HG02943 (cell line): ENCODE data around the gene NBPF1.
"Not testable (repeated sequence)": the region's sequence is repeated elsewhere in the genome, so short reads cannot be mapped to it uniquely, and the experiment has no call there.

ENCODE experiments used
- ATAC-seq: cut with Tn5 transposase; IDR thresholded peaks from one replicate; pipeline ENCODE4 v1.9.1; 2021; ENCODE audit warnings: mild to moderate bottlenecking, low read depth, moderate library complexity; ENCODE audit not compliant: unreplicated experiment

NBPF1 gene

DNA sequence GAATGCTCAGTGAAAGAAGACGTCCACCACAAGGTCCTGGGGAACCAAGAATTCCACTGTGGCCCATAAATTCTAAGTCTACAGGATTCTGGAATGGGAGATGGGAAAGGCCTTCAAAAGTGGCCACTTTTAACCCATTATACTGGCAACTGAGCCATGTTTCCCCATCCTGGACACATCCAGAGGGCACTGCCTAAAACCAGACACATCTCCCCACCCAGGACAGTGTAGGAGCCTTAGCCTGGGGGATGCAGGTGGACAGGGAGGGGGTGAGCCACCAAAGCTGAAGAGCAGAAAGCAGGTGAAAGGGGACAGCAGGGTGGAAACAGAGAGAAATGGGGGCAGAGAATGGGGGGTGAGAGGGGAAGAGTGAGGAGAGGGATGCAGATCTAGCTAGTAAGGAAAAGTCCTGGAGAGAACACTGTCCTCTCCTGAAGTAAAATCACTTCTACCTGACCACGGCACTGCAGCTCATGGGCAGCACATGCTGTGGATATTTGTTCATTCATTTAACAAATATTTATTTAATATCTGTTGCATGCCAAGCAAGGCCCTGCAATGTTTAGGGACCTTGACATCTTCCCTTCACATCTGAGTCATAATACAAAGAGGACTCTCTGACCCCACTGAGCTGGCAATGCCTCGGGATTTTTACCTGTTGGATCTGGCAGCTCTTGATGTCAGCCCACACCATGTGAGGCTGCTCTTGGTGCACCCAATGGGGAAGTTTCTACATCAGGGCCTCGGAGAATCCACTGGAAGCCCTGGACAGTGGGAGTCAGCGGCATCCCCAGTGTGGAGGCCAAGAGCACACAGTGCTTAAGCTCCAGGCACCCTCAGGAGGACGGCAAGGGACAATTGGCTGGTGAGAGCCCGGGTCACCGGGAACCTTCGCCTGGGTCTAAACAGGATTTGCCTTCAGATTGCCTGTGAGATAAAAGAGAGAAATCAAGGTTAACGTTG, 5.2 kb downstream of the NBPF1 start:
- not testable (repeated sequence) for ATAC-seq

GRCh38 chr1:16607433-16607851, 5.9 kb downstream of the NBPF1 start:
- no peak for ATAC-seq

DNA sequence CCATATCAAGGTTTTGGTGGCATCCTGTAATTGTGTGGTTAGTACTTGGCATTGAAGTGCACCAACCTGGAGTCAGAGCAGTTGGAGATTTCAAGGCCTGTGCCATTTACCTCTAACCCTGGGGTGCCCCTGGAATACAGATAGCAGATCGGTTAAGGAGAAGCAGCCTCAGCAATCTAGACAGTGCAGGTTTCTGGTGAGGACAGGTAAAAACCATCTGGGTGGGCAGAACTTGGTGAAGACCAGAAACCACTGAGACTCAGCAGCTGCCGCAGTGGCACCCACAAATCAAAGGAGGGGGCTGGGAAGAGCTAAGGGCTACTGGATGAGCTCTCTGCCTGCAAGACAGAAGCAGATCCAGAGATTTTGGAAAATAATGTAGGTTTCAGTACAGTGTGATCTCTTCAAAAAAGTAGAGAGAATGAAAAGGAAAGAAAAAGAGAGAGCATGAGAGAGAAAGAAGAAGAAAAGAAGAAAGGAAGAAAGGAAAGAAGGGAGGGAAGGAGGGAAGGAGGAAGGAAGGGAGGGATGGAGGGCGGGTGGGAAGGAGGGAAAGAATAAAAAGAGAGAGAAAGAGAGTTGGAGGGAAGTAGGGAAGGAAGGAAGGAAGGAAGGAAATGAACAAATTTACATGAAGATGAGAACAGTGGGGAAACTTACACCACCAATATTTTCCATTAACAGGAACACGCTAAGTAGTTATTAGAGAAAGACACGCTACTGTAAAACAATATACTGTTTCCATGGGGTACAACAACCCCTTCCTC, 6.5 kb downstream of the NBPF1 start:
- not testable (repeated sequence) for ATAC-seq

DNA sequence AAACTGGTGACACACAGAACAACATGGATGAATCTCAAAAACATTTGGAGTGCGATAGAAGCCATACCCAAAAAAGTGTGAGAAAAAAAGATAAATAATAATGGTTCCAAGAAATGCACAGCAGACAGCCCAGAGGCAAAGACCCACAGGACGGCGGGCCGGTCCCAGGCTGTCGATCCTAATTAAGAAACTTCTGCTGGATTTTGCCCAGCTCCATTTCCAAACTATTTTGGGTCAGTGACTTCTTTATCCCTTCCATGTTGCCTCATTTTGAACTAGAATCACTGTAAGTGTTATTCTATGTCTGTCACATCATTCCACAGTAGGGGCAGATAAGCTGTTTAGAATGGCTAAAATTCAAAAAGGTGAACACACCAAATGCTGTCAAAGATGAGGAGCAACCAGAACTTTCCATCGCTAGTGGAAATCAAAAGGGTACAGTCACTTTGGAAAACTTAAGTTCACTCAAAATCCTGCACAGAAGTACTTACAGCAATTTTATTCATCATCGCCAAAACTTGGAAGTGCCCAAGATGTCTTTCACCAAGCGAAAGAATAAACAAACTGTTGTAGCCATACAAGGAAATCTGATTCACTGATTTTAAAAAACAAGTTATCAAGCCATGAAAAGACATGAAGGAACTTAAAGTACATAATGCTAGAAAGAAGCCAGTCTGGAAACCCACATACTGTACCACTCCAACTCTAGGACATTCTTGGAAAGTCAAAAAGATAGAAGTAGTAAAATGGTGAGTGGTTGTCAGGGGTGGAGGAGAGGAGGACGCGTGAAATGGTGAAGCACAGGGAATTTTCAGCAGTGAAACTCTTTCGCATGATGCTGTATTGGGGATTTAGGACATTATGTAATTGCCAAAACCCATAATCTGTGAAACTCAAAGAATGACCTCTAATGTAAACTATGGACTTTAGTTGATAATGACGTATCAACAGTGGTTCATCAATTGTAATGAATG, 7.5 kb downstream of the NBPF1 start:
- no peak for ATAC-seq

DNA sequence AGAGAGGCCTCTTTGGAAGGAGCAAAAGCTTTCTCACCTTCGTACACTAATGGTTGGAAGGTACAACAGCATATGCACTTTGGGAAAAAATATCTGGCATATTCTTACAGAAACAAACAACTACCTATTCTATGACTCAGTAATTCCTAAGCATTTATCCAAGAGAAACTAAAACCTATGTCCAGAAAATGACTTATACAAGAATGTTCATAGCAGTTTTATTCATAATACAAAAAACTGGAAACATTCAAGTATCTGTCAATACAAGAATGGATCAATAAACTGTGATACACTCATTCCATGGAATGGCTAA, 8.2 kb downstream of the NBPF1 start:
- ATAC-seq = no peak

GRCh38 chr1:16604514-16605212, 8.7 kb downstream of the NBPF1 start:
- ATAC-seq = not testable (repeated sequence)

DNA sequence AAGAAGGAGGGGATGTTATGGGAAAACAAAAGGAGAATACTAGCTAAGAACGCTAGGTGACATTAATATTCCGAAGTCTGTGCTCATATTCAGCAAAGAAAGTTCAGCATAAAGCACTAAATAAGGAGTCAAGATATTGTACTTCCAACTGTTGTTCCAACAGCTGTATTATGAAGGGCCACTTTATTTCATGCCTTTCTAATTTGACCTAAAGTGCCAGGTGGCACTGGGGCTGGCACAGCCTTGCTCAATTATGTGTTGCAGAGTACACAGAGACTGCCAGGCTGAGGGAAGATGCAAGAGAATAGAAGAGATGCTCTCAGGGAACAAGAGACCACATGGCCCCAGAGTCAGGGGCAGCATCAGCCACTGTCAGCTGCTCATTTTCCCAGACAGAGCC, 9.7 kb downstream of the NBPF1 start:
- not testable (repeated sequence) for ATAC-seq

GRCh38 chr1:16602336-16603011, 10.9 kb downstream of the NBPF1 start:
- ATAC-seq = not testable (repeated sequence)

GRCh38 chr1:16600855-16601786, 12.2 kb downstream of the NBPF1 start:
- not testable (repeated sequence) for ATAC-seq

DNA sequence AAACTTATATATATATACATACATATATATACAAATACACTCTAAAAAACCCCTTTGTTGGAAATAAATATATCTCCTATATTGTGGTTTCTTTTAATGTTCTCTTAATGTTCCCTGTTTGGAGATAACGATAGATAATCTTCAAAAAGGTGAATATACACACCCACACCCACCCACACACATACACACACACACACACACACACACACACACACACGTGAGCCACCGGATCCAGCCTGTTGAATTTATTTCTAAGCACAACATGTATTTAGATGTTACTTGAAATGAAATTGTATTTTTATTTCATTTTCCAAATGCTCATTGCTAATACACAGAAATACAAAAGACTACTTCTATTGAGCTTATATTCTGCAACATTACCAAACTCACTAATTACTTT, 14.0 kb downstream of the NBPF1 start:
- ATAC-seq = not testable (repeated sequence)

GRCh38 chr1:16595216-16595615, 18.1 kb downstream of the NBPF1 start:
- not testable (repeated sequence) for ATAC-seq

- ATAC-seq = not testable (repeated sequence)
These were observed 21.5 kb downstream of the NBPF1 start for GRCh38 chr1:16591845-16592244.

GRCh38 chr1:16588081-16588480, 25.3 kb downstream of the NBPF1 start:
- not testable (repeated sequence) for ATAC-seq

DNA sequence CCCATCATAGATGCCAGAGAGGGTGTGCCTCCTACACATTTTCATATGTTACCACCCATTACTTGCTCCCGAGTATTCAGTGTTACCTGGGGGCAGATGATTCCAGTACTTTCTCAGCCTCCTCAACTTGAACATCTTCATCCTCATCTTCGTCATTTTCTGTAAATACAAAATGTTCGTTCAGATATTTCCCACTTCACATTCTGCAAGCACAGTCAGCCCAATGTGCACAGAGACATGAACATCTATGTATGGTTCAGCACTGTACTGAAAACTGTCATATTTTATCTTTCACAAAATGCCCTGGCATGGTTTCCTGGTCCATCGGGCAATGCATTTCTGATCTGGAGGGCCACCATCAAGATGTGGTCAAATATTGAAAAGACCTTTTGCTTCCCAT, 25.7 kb downstream of the NBPF1 start:
- ATAC-seq = not testable (repeated sequence)

DNA sequence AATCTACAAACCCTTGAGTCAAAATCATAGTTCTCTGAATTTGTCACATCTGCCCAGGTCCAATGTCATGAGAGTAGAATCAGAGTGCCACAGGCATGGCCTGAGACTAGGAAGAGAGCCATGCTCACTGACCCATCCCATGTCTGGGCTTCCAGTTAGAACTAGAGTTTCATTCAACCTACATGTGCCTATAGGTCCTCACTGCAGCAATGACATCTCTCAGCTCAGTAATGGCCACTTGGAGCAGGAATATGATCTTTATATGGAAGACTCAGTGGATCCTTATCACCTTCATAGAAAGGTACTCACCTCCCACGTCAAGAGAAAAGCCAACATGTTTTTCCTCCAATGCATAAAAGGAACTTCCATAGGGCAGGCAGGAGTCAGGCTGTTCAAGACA, 48.0 kb downstream of the NBPF1 start:
- not testable (repeated sequence) for ATAC-seq

GRCh38 chr1:16561035-16561434, 52.3 kb downstream of the NBPF1 start:
- ATAC-seq = not testable (repeated sequence)

DNA sequence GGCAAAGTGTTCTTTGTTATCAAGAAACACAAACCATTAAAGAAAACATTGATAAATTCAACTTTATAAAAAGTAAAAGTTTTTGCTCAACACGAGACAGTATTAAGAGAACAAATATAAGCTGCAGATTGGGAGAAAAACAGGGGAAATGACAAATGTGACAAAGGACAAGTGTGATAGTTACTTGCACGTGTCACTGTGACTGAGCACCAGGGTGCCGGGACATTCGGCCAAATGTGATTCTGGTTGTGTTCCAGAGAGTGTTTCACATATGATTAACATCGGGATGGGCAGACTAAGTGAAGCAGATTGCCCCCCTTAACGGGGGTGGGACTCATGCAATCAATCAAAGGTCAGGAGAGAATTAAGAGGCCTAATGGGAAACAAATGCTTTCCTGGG, 52.9 kb downstream of the NBPF1 start:
- ATAC-seq = not testable (repeated sequence)

DNA sequence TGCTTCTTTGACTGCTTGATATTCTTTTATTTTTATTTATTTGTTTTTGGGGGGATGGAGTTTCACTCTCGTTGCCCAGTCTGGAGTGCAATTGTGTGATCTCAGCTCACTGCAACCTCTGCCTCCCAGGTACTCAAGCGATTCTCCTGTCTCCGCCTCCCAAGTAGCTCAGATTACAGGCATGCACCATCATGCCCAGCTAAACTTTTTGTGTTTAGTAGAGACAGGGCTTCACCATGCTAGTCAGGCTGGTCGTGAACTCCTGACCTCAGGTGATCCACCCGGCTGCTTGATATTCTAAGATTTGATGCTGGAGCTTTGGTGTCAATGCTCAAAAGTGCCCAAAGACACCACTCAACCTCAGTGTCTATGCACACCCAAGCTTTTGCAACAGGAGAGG, 53.7 kb downstream of the NBPF1 start:
- not testable (repeated sequence) for ATAC-seq
